ENCODE results near the gene RASSF8.
"Not testable (repeated sequence)": the region's sequence is repeated elsewhere in the genome, so short reads cannot be mapped to it uniquely, and the experiment has no call there.

RASSF8 gene

DNA sequence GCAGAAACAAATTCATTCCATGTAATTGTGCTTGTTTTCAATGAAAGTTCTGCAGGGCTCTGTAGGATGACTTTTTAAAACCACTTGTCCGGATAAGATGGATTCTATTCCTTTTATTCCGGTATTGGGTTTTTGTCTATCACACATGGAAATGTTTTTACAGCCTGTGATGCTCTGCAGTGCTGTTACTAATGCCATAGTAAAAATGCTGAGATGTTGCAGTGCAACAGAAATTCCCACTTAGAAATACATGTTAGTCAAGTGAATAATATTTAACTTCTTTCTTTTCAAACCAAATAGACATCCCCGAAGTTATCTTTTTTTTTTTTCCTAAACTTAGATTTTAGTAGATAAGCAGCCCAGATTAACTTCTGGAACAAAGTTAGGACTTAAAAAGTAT is 71.9 kb downstream of the RASSF8 start:
- peak; percentile 47 for FAIRE-seq

DNA sequence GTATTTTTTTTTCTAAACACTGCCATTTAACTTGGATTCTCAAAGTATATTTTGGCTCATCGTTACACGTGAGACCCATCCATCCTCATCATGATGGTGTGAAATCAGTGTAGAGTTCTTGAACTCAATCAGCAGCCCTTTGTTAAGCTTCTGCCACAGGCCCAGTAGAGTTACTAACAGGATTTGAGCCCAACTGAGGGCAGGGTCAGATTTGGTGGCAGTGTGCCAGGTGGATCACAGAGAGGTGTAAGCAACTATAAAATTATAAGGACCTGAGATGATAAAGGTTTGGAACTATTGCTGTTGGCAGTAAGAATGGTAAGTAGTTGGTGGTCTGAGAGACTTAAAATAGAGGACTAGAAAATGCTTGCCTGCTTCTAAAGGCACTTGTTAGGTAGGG is 72.8 kb downstream of the RASSF8 start:
- FAIRE-seq: no peak

DNA sequence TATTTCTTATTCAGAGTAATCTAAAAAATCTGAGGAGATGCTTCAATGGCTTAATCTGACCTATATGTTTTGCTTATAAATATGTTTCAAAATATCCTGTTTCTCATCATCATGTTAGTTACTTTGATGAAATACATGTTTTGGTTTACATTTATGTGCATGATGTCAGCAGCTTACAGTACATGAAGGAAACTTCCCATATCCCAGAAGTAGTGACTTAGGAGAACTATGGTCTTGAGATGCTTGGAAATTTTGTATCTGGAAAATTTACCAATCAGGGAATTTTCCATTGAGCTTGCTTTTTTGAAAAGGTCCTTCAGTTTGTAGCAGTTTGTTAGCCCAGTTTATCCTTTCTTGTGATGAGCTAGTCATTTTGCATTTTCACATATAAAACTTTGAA is 73.3 kb downstream of the RASSF8 start:
- no peak for FAIRE-seq

DNA sequence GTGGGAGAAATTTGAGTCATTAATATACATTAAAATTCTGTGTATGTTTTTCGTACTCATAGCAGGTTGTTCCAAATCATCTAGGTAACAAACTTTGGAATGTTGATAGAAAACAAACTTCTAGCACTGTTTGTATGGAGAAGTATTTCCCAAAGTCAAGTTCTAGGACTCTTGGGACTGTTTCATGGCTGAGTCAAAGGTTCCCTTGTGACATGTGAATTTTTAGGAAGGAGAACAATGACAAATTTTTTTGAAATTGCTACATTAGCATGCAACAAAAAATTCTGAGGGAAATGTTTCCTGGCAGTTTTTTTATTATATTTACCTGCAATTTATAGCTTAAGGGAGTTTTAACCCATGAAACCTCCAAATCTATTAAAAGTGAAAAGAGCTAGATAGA is 73.8 kb downstream of the RASSF8 start:
- no peak for FAIRE-seq

DNA sequence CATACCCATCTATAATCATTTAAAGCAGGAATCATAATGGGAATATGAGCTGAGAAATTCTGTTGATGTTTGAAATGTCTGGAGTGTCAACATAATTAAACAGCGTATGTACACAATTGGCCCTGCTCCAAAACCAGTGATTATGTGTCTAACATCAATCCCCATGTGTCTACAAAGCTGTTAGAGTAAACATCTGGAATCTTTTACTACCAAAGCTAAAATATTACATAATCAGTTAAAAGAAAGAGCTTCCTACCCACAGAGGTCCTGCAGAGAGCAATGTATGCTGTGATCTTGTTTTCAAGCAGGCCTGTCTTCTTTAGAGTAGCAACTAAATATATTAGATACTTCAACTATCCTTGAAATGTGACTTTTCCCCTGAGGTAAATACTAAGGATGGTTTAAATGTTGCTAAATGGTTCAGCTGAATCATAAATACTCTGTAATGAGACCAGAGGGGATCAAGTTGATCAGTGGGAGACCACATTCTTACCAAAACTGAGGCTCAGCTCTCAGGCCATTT is 74.3 kb downstream of the RASSF8 start:
- peak; percentile 97 for FAIRE-seq

DNA sequence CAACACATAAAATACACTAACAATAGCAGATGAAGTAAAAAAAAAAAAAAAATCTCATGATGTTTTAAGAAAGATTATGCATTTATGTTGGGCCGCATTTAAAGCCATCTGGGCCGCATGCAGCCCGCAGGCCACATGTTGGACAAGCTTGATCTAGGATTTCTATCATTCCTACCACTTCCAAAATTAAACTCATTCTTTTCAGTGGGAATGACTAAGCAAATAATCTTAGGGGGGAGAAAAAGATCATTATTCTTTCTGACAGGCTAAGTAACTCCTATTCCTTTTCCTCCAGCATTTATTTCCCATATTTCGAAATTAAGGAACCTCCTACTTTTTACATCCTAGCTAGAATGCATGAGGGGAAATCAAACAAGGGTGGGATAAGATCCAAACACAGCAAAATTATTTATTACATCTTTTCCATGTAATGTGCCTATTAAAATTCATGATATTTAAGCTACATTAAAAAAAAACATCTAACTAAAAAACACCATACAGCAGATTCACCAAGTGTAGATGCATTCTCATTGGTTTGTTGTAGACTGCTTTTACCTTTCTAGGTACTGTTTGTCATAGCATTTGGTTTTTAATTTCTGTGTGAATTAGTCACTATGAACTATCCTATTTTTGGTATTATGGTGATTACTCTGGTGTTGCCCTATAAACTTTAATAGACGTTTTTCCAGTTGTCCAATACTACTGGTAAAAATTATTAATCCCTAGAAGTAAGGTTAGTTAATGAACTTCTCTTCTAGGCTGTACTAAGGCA is 76.1 kb downstream of the RASSF8 start:
- peak; percentile 87 for FAIRE-seq

DNA sequence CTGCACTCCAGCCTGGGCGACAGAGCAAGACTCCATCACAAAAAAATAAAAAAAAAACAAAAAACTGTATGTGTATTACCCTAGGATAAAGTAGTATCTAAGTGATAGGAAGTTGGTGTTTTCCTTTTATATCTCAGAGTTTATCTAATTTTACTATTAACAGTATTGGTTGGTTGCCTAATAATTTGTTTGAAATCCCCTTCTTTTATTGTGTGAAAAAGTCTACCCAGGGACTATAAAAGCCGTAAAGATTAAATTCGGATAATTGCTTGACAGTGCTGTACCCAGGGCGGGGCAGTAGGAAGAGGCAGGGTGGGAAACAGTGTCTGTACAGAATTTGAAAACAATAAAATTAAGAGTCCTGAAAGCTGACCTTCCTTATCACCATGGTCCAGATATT is 78.4 kb downstream of the RASSF8 start:
- FAIRE-seq: no peak

DNA sequence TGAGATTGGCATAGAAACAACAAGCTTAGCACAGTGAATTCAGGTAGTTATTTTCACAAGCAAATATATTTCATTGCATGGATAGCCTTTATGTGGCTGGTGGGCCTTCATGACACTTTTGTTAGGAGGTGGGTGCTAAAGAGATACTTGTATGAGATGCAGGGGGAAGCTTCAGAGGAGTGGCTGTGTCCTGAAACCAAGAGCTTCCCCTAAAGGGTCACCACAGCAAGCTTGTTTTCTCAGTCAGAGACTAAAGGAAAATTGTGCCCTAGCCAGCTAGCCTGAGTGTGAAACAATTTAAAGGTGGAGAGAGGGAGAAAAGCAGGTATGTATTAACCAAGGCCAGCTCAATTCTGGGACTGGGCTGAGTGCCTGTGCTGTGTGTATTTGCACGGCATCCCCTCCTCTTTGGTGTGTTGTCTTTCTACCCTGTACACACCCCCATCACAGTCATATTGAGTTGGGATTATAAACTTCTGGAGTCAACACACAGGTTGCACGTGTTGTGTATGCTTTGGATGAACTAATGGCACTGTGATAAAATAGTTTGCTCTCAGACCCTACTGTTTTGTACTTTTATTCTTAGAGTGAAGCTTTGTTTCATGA is 79.2 kb downstream of the RASSF8 start:
- peak; percentile 70 for FAIRE-seq

DNA sequence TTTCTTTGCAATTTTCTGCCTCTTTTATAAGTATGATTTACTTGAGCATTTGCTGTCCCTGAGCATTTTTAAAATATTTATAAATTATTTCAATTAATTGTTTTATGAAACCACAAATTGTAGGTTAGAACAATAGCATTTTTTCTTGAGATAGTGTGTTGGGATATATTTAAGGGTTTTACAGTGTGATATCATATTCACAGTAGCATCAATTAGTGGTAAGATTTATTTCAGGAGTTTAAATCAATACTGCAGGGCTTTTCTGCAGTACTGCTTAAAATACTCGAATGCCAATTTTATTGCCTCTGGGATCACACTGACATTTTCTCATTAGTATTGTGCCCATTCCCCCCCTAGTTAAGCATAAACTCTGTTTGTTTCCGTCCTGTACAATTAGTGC is 84.2 kb downstream of the RASSF8 start:
- no peak for FAIRE-seq

DNA sequence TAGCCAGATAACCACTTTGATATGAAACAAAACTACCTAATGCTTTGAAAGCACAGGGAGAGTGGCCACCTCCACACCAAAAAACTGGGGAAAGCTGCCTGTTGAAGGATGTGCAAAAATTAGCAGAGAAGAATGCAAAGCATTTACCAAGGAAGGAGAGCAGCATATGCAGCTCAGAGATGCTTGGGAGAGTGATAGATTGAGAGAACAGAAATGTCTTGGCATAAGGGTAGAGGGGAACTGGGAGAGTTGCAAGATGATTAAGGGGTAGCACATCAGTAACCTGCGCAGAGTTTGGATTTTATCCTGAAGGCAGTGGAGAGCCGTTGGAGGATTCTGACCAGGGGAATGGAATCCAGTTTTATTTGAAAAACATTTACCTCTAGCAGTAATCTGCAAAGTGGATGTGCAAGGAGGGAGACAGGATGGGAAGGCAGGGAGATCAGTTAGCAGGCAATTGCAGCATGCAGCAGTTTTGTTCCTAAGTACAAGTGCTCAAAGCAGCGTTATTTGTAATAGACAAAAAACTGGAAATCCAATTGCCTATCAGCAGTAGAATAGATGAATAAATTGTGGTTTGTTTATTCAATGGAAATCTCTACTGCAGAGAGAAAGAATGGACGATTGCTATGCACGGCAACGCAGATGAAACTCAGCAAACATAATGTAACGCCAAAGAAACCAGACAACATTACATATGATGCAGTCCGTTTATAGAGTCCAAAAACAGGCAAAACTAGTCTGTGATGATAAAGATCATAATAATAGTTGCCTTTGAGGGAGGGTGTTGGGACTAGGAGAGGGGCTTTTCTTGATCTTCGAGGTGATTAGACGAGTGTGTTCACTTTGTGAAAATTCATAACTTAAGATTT is 84.9 kb downstream of the RASSF8 start:
- FAIRE-seq: peak; percentile 39

DNA sequence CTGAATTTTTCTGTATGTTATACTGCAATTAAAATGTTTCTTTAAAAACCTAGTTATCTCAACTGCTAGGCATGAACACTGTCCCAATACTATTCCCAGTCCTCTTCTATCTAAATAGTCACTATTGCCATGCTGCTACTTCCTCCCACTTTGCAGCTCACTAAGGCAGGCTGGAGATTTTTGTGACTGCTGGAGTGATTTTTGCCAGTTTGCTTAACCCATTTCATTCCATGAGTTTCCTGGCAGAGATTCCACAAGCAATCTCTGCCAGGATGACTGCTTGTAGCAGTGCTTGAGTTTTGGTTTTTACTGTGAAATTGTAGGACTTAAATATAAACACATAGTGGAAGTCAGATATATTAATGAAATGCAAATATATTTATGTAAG is 85.5 kb downstream of the RASSF8 start:
- peak; percentile 36 for FAIRE-seq

DNA sequence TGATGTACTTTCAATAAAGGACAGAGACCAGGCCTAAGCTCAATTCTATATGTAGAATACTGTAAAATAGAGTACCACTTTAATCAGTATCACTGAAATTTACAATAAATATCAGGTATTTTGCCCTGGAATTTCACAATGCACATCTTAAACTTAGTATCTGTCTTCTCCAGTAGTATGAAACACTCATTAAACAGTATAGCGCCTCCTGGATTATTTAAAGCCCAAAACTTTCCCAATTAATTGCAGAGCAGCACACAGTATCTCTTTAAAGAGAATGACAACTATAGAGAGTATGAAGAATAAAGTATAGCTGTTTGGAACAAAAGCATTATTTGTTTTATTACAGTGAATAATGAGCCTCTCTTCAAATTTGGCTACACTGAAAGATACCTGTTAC is 86.1 kb downstream of the RASSF8 start:
- no peak for FAIRE-seq

DNA sequence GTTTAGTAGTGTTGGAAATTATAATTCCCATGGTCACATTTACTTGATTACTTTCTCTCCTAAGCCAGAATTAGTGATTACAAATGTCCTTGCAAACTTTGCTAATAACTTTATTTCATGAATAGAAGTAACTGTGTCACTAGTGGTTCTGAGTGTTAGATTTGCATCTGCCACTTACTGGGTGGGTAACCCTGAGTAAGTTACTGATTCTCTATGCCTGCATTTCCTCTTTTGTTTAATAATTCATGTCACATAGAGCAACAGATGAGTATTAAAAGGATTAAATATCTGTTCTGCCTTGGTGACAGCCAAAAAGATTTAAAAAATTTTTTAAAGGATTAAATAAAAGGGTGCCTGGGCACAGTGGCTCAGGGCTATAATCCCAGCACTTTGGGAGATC is 87.7 kb downstream of the RASSF8 start:
- no peak for FAIRE-seq

DNA sequence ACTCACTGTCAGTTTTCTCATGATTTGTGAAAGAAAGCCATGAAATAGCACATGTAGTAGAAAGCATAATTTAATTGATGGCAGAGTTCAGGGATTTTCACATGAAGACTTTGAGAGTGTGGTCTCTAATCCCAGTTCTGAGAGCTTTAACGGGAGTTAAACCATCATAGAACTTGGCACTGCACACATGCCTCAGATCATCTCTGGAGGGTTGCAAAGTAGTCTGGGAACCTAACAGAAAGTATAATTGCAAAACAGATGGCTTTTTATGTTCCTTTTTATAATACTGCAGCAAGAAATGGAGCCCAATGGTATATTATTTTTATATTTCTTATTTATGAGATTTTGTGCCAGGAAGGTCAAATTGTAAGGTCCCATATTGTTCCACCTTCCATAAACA is 88.4 kb downstream of the RASSF8 start:
- no peak for FAIRE-seq

DNA sequence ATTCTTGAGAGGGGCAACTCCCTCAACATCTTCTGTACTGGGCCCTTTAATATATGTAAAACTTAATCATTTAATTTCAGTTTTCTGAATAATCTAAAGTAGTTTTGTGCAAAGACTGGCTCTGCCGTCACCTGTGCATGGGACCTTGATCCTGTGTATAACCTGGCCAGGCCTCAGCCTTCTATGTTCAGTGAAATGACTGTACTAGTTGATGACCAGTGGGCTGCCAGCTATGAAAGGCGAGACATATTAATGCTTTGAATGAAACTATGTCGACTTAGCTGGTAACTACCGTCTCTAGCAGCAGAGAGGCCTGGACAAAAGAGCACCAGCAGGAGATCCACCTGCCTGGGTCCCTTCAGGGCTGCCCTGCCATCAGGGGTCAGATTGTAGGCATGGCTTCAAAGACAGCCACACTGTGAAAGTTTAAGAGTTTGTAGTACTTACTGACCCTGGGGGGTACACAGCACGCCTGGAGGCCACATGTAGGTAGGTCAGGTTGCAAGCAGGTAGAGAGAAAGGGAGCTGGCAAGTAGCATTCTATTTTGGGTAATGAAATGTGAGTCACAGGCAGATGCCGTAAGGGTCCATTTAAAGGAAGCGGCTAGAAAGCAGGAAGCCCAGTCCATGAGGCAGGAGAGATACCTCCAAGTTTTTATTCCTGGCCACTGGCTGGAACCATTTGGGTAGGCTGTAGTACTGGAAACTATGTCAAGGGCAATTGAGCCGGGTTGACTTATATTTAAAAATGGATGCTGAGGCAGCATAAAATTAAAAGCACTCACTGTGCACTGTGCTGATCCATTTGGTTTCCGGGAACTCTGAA is 89.1 kb downstream of the RASSF8 start:
- no peak for FAIRE-seq

DNA sequence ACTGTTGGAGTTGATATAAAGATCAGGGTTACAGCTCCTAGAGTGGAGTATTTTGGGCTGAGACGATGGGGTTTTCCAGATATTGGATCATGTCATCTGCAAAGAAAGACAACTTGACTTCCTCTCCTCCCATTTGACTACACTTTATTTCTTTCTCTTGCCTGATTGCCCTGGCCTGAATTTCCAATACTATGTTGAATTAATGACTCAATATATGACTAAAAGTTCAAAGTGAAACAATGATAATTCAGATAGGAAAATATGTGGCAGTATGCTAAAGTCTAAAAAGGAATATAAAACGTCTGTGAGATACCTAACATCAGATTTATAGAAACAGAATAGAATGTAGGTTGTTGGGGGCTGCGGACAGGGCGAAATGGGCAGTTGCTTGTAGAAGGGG is 94.2 kb downstream of the RASSF8 start:
- no peak for FAIRE-seq

DNA sequence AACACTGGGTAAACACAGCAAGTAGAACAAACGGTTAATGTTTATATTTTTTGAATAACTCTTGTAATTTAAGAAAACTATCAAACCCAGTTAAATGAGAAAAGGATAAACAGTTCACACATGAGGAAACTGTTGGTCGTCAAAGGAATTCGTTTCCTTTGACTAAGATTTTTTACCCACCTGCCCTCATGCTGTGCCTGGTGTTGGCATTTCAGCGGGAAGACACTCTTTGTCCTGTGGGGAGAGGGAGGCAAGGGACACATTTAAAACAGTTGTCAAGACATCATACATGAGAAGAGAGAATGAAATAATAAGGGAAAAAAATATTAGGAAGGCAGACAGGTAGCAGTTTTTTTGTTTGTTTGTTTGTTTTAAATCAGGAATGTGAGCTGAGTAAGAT is 95.9 kb downstream of the RASSF8 start:
- FAIRE-seq: peak; percentile 81

DNA sequence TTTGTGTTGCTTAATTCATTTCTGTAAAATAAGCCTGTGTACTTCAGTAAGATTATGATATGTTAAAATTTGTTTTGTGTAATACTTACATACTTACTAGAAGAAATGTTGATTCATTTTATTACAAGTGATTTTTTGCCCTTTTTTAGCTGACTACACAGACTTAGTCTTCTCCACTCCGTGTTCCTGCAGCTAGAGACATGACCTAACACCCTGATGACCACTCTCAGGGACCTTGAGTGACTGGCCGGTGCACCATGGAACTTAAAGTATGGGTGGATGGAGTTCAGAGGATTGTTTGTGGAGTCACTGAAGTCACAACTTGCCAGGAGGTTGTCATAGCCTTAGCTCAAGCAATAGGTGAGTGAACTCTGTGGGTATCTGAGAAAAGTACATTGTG is 96.6 kb downstream of the RASSF8 start:
- no peak for FAIRE-seq

DNA sequence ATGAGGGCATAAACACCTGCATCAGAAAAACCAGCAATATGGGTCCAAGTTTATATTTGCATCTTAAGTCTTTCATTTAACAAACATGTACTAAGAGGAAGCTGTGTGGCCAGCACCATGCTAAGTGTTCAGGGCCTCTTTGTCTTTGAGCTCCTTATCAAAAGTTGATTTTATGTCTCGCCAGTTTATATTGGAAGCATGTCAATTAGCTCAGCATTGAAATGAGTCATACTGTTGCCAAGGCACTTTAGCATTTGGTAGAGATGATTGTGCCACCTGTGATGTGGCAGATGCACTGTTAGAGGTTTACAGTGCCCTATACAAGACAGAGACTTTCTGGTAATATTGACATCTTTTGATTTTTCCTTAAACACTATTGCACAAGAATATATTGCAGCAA is 97.9 kb downstream of the RASSF8 start:
- no peak for FAIRE-seq

DNA sequence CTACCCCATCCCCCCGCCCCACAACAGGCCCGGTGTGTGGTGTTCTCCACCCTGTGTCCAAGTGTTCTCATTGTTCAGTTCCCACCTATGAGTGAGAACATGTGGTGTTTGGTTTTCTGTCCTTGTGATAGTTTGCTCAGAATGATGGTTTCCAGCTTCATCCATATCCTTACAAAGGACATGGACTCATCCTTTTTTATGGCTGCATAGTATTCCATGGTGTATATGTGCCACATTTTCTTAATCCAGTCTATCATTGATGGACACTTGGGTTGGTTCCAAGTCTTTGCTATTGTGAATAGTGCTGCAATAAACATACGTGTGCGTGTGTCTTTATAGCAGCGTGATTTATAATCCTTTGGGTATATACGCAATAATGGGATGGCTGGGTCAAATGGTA is 98.8 kb downstream of the RASSF8 start:
- not testable (repeated sequence) for FAIRE-seq

DNA sequence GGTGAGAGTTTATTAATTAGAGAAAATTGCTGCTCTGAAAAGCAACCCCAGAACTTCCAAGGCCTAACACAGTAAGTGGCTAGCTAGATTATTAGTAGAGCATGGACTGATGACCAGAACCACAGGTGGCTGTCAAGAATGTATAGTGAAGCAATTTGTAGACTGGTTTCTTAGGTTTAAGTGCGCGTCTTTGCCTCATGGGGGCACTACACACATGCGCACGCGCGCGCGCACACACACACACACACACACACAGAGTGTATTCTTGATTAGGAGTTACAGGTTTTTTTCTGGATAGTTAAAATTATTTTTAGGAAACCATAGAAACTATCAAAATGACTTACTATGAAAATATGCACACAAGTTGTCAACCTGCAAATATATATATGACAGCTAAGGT is 99.8 kb downstream of the RASSF8 start:
- FAIRE-seq: no peak

DNA sequence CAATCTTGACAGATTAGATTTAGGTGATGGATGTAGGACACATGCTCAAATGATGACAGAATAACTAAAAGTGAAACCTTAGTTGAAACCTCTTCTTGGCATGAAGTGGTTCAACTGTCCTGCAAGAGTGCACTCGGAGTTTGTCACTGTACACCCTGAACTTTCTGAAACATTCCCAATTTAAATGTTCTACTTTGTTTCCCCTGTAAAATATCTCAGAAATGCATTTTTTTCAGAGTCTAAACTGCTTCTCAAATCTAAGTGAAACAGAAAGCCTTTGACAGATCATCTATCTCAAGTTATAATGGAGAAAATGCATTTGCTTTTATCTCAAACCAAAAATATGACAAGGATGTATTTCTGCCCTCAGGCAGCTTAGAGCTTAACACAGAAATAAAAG is 100.3 kb downstream of the RASSF8 start:
- FAIRE-seq: no peak

DNA sequence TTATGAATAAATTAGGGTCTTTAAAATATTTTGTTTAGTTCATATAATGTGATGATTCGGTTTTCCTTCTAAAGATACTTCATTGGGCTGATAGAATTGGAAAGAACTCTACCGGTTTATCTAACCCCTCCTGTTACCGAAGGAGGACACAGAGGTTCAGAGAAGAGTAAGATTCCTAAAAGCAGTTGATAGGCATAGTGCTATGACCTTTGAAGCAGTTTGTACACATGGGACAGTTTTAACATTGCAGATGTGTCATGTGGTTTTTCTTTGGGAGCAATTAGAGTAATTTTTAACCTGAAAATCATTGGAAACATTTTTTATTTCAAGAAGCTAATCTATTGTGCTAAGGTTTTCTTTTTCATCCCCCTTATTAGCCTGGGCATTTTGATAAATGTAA is 103.5 kb downstream of the RASSF8 start:
- FAIRE-seq: no peak
